ENCODE measurements around the gene GLT6D1. TPM values are rescaled to one million over a fixed set of nuclear protein-coding genes. Genes with fewer than 3 reads are reported as not detected.
A peak's percentile ranks its signal among the peaks of the same experiment; 100 is the strongest.
"Not testable (repeated sequence)": the region's sequence is repeated elsewhere in the genome, so short reads cannot be mapped to it uniquely, and the experiment has no call there.

GLT6D1 gene
- total RNA-seq, 4 donors from 2014 or later, result not detected

GRCh38 chr9:135669616-135670285, 30.4 kb upstream of the GLT6D1 start:
- Histone ChIP-seq H3K27me3 (no peaks in the 10 kb centered on the region), H3K9me3 (peaks cover 0 to 17% (median 0%) of the 10 kb centered on the region in 4 donors), H3K4me1 (no peaks in the 10 kb centered on the region), H3K4me3 (no peak overlapping the region), H3K27ac (no peak overlapping the region), H3K36me3 (no peaks in the 10 kb centered on the region)
- no peak for DNase-seq (ENCODE audit: low spot score in 2 of 2)
- no peak for TF ChIP-seq CTCF (IDR thresholded peaks at IDR 0.05)
- no peak for TF ChIP-seq POLR2A (IDR thresholded peaks at IDR 0.05)
- TF ChIP-seq EP300 (IDR thresholded peaks at IDR 0.05), result no peak
- 80 to 95% methylated on average over 3 to 9 of the region's 9 CpGs for WGBS, 2 donors

GRCh38 chr9:135669018-135669417, 29.7 kb upstream of the GLT6D1 start:
- H3K36me3 ChIP-seq; H3K27ac ChIP-seq; H3K4me3 ChIP-seq; H3K27me3 ChIP-seq; H3K4me1 ChIP-seq; DNase-seq (ENCODE audit: low spot score in 2 of 2): not testable (repeated sequence)
- peaks cover 0 to 17% (median 0%) of the 10 kb centered on the region in 4 donors for H3K9me3 ChIP-seq
- 92 to 94% methylated on average over 5 of the region's 5 CpGs for WGBS, 2 donors

GRCh38 chr9:135667463-135668001, 28.2 kb upstream of the GLT6D1 start:
- H3K27me3 ChIP-seq, result no peaks in the 10 kb centered on the region
- WGBS, 2 donors, result 62 to 77% methylated on average over 6 to 9 of the region's 9 CpGs
- peak in 1 of 2 donors; percentile 2 for DNase-seq (ENCODE audit: low spot score in 2 of 2)

GRCh38 chr9:135666534-135667462, 27.5 kb upstream of the GLT6D1 start:
- H3K27me3 ChIP-seq, result no peaks in the 10 kb centered on the region
- no peak overlapping the region for H3K27ac ChIP-seq
- TF ChIP-seq CTCF (IDR thresholded peaks at IDR 0.05) (no peak), POLR2A (IDR thresholded peaks at IDR 0.05) (no peak), EP300 (IDR thresholded peaks at IDR 0.05) (no peak)
- no peak overlapping the region for H3K4me3 ChIP-seq
- H3K4me1 ChIP-seq, result no peaks in the 10 kb centered on the region
- 47 to 52% methylated on average over 28 to 29 of the region's 29 CpGs for WGBS, 2 donors
- H3K36me3 ChIP-seq, result no peaks in the 10 kb centered on the region
- DNase-seq (ENCODE audit: low spot score in 2 of 2), result peak in 1 of 2 donors; percentile 3
- H3K9me3 ChIP-seq, result peaks cover 0 to 17% (median 0%) of the 10 kb centered on the region in 4 donors

More at GRCh38 chr9:135667463-135668001, 28.2 kb upstream of the GLT6D1 start:
- TF ChIP-seq EP300 (IDR thresholded peaks at IDR 0.05), result no peak
- no peak for TF ChIP-seq CTCF (IDR thresholded peaks at IDR 0.05)
- no peak for TF ChIP-seq POLR2A (IDR thresholded peaks at IDR 0.05)
- no peak overlapping the region for H3K4me3 ChIP-seq
- no peaks in the 10 kb centered on the region for H3K36me3 ChIP-seq
- peaks cover 0 to 17% (median 0%) of the 10 kb centered on the region in 4 donors for H3K9me3 ChIP-seq
- H3K4me1 ChIP-seq, result no peaks in the 10 kb centered on the region
- no peak overlapping the region for H3K27ac ChIP-seq

GRCh38 chr9:135665795-135666189, 26.5 kb upstream of the GLT6D1 start:
- H3K36me3 ChIP-seq, result no peaks in the 10 kb centered on the region
- no peak overlapping the region for H3K27ac ChIP-seq
- H3K9me3 ChIP-seq, result peaks cover 0 to 10% (median 0%) of the 10 kb centered on the region in 4 donors
- no peaks in the 10 kb centered on the region for H3K27me3 ChIP-seq
- 74 to 79% methylated on average over 3 to 12 of the region's 12 CpGs for WGBS, 2 donors
- TF ChIP-seq CTCF (IDR thresholded peaks at IDR 0.05) (no peak), EP300 (IDR thresholded peaks at IDR 0.05) (no peak), POLR2A (IDR thresholded peaks at IDR 0.05) (no peak)
- H3K4me3 ChIP-seq, result no peak overlapping the region
- no peak for DNase-seq (ENCODE audit: low spot score in 2 of 2)
- no peaks in the 10 kb centered on the region for H3K4me1 ChIP-seq
